ENCODE results near the gene UNC13A.

DNA sequence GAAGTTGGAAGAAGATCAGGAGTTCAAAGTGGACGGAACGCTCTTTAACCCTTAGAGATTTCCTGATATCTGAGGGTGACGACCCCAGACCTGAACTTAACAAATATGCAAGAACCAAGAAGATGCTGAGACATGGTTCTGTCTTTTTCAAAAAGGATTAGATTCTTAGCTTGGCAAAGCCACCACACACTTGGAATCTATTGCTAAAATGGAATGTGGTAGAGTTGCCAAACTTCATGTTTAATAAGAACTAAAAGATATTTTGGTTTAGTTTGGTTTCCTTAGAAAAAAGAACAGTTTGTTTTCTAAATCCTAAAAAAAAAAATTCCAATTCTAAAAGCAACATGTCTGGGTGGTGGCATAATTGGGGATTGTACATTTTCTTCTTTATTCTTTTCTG, 29.5 kb downstream of the UNC13A start:
- TF ChIP-seq, protein P1, sequence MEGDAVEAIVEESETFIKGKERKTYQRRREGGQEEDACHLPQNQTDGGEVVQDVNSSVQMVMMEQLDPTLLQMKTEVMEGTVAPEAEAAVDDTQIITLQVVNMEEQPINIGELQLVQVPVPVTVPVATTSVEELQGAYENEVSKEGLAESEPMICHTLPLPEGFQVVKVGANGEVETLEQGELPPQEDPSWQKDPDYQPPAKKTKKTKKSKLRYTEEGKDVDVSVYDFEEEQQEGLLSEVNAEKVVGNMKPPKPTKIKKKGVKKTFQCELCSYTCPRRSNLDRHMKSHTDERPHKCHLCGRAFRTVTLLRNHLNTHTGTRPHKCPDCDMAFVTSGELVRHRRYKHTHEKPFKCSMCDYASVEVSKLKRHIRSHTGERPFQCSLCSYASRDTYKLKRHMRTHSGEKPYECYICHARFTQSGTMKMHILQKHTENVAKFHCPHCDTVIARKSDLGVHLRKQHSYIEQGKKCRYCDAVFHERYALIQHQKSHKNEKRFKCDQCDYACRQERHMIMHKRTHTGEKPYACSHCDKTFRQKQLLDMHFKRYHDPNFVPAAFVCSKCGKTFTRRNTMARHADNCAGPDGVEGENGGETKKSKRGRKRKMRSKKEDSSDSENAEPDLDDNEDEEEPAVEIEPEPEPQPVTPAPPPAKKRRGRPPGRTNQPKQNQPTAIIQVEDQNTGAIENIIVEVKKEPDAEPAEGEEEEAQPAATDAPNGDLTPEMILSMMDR (IDR thresholded peaks at IDR 0.05): no peak
- no peak for TF ChIP-seq POLR2A (IDR thresholded peaks at IDR 0.05)

All from adrenal gland (tissue), 5 donors.